Measurements from ENCODE around the gene SYNDIG1. TPM values are rescaled to one million over a fixed set of nuclear protein-coding genes. Genes with fewer than 3 reads are reported as not detected.

The SYNDIG1 gene
- polyA plus RNA-seq, 1 of the 3 experiments (the other 2 are of a cell fraction), result not detected

DNA sequence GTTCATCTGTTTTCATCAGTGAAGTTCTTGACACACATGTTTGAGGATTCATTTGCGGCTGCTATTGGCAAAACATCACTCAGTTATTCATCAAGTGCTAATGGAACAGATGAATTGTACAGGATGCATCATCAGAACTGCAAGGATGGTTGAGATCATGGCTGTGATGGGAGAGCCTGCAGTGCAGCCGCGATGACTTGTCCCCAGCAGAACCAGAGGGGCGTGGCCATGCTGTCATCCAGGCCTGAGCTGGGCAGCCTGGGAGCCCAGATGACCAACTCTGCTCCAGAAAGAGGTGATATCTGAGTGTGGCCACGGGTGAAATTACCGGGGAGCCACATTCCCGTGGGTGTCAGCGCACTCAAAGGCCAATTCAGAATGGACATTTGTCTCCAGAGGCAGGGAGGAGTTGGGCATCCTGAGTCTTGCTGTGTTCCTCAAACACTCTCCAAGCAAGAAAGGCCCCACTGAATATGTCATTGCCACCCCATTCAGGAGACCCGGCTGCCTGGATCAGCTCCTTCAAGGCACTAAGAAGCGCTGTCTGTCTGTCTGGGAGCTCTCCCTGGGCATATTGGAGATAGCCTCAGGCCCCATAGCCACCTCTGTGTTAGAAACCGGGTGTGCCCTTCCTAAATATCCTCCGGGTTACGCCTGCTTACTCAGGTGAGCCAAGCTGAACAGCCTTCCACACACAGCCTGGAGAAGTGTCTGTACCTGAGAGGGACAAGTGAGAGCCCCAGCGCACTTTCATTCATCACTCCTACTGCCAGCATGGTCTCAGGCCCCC lies 66.7 kb downstream of the SYNDIG1 start:
- H3K4me3 ChIP-seq (ENCODE audit: low read depth in 2 of 2, low read length in 1 of 2), result no peak overlapping the region
- no peak for DNase-seq
- H3K4me2 ChIP-seq, result no peak overlapping the region
- no peak overlapping the region for H2AFZ ChIP-seq (ENCODE audit: low read depth)
- H3K79me2 ChIP-seq (ENCODE audit: insufficient read depth), result no peaks in the 10 kb centered on the region
- 57% methylated on average over 7 of the region's 14 CpGs for WGBS (ENCODE audit: low lambda C conversion rate)
- H3K36me3 ChIP-seq (replicated peaks in 1 of 2; ENCODE audit: control insufficient read depth in 1 of 2, insufficient read depth in 2 of 2, low read length in 1 of 2), result no peaks in the 10 kb centered on the region
- TF ChIP-seq CHD2 (IDR thresholded peaks at IDR 0.05; ENCODE audit: low read length, partially characterized antibody) (no peak), FOXJ3 (CRISPR knock-in tag; IDR thresholded peaks at IDR 0.05) (no peak), GATA2 (CRISPR knock-in tag; IDR thresholded peaks at IDR 0.05) (no peak), YY1 (IDR thresholded peaks at IDR 0.05; ENCODE audit: low read depth) (no peak), ELF1 (IDR thresholded peaks at IDR 0.05) (no peak), NRF1 (IDR thresholded peaks at IDR 0.05; ENCODE audit: low read depth, low read length) (no peak), FOXM1 (IDR thresholded peaks at IDR 0.05; ENCODE audit: low read depth) (no peak), MEF2A (IDR thresholded peaks at IDR 0.05; ENCODE audit: borderline replicate concordance, low read depth) (no peak), NFIC (IDR thresholded peaks at IDR 0.05; ENCODE audit: borderline replicate concordance) (no peak), TCF12 (IDR thresholded peaks at IDR 0.05) (no peak), TEAD4 (IDR thresholded peaks at IDR 0.05; ENCODE audit: borderline replicate concordance, insufficient read depth) (no peak), TAF1 (IDR thresholded peaks at IDR 0.05; ENCODE audit: borderline replicate concordance, low read depth, low read length) (no peak)
- TF ChIP-seq, protein P1, sequence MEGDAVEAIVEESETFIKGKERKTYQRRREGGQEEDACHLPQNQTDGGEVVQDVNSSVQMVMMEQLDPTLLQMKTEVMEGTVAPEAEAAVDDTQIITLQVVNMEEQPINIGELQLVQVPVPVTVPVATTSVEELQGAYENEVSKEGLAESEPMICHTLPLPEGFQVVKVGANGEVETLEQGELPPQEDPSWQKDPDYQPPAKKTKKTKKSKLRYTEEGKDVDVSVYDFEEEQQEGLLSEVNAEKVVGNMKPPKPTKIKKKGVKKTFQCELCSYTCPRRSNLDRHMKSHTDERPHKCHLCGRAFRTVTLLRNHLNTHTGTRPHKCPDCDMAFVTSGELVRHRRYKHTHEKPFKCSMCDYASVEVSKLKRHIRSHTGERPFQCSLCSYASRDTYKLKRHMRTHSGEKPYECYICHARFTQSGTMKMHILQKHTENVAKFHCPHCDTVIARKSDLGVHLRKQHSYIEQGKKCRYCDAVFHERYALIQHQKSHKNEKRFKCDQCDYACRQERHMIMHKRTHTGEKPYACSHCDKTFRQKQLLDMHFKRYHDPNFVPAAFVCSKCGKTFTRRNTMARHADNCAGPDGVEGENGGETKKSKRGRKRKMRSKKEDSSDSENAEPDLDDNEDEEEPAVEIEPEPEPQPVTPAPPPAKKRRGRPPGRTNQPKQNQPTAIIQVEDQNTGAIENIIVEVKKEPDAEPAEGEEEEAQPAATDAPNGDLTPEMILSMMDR (IDR thresholded peaks at IDR 0.05), result no peak
- TF ChIP-seq, protein P2, sequence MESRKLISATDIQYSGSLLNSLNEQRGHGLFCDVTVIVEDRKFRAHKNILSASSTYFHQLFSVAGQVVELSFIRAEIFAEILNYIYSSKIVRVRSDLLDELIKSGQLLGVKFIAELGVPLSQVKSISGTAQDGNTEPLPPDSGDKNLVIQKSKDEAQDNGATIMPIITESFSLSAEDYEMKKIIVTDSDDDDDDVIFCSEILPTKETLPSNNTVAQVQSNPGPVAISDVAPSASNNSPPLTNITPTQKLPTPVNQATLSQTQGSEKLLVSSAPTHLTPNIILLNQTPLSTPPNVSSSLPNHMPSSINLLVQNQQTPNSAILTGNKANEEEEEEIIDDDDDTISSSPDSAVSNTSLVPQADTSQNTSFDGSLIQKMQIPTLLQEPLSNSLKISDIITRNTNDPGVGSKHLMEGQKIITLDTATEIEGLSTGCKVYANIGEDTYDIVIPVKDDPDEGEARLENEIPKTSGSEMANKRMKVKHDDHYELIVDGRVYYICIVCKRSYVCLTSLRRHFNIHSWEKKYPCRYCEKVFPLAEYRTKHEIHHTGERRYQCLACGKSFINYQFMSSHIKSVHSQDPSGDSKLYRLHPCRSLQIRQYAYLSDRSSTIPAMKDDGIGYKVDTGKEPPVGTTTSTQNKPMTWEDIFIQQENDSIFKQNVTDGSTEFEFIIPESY (IDR thresholded peaks at IDR 0.05; ENCODE audit: borderline replicate concordance, low read depth), result no peak
- TF ChIP-seq, protein P3, sequence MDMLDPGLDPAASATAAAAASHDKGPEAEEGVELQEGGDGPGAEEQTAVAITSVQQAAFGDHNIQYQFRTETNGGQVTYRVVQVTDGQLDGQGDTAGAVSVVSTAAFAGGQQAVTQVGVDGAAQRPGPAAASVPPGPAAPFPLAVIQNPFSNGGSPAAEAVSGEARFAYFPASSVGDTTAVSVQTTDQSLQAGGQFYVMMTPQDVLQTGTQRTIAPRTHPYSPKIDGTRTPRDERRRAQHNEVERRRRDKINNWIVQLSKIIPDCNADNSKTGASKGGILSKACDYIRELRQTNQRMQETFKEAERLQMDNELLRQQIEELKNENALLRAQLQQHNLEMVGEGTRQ (IDR thresholded peaks at IDR 0.05; ENCODE audit: borderline replicate concordance, low read depth, low read length), result no peak
- TF ChIP-seq, protein P4, sequence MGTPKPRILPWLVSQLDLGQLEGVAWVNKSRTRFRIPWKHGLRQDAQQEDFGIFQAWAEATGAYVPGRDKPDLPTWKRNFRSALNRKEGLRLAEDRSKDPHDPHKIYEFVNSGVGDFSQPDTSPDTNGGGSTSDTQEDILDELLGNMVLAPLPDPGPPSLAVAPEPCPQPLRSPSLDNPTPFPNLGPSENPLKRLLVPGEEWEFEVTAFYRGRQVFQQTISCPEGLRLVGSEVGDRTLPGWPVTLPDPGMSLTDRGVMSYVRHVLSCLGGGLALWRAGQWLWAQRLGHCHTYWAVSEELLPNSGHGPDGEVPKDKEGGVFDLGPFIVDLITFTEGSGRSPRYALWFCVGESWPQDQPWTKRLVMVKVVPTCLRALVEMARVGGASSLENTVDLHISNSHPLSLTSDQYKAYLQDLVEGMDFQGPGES (IDR thresholded peaks at IDR 0.05; ENCODE audit: low read depth, low read length), result no peak
- TF ChIP-seq, protein P5, sequence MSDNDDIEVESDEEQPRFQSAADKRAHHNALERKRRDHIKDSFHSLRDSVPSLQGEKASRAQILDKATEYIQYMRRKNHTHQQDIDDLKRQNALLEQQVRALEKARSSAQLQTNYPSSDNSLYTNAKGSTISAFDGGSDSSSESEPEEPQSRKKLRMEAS (IDR thresholded peaks at IDR 0.05; ENCODE audit: low read depth), result no peak
- H3K9ac ChIP-seq, result no peak overlapping the region
- no peaks in the 10 kb centered on the region for H3K4me1 ChIP-seq (ENCODE audit: control insufficient read depth in 1 of 2, insufficient read depth in 2 of 2, low read depth in 1 of 2, low read length in 1 of 2)
- H3K9me3 ChIP-seq, result no peaks in the 10 kb centered on the region
- H3K27ac ChIP-seq (ENCODE audit: low read depth in 2 of 2, low read length in 1 of 2), result no peak overlapping the region
- CTCF ChIA-PET, result no interaction called here
- no peaks in the 10 kb centered on the region for H3F3A ChIP-seq (replicated peaks; ENCODE audit: insufficient read depth)
- no peaks in the 10 kb centered on the region for H4K20me1 ChIP-seq (ENCODE audit: insufficient read depth)
- no peaks in the 10 kb centered on the region for H3K27me3 ChIP-seq (ENCODE audit: insufficient read depth)
- H3K9me2 ChIP-seq, result no peaks in the 10 kb centered on the region
- POLR2A ChIA-PET, result no interaction called here

Measured in SK-N-SH (cell line).